Natural killer cell treated with Interleukin-12 subunit alpha and Interleukin-12 subunit beta and Interleukin-15 and Interleukin-18, amount 100 ng/mL, for 72 hours (primary cell): Measurements from ENCODE around the gene RNU6-9. TPM values are rescaled to one million over a fixed set of nuclear protein-coding genes. Genes with fewer than 3 reads are reported as not detected.
A peak's percentile ranks its signal among the peaks of the same experiment; 100 is the strongest.

Experiments
- ATAC-seq, 2 donors: fragments of 150-1000 bp; cut with Tn5 transposase in 1 of 2; sonication (Bioruptor Pico), chemical (Tn5 transposase) in 1 of 2; 2 replicates each; pipeline ENCODE4 v1.10.0; 2021
- DNase-seq: peaks from one replicate; pipeline ENCODE4 v3.0.0; 2022; ENCODE audit warnings: low spot score
- H3K27ac Mint-ChIP-seq, 2 donors: 1 replicate in 1 of 2; 2 replicates in 1 of 2; pipeline ENCODE4 v1.8.0; 2022; ENCODE audit warnings: mixed read lengths in 2 of 2, mild to moderate bottlenecking in 1 of 2, moderate library complexity in 1 of 2
- H3K27me3 Mint-ChIP-seq, 2 donors: 1 replicate in 1 of 2; 2 replicates in 1 of 2; pipeline ENCODE4 v1.8.0; 2022; ENCODE audit warnings: mixed read lengths in 2 of 2
- H3K36me3 Mint-ChIP-seq: one replicate; pipeline ENCODE4 v1.8.0; 2022; ENCODE audit warnings: mixed read lengths
- H3K4me1 Mint-ChIP-seq, 2 donors: 1 replicate in 1 of 2; 2 replicates in 1 of 2; pipeline ENCODE4 v1.8.0; 2022; ENCODE audit warnings: low read depth in 2 of 2, mixed read lengths in 2 of 2, mild to moderate bottlenecking in 1 of 2
- H3K4me3 Mint-ChIP-seq: one replicate; pipeline ENCODE4 v1.8.0; 2022; ENCODE audit warnings: mixed read lengths
- H3K9me3 Mint-ChIP-seq: 2 replicates; pipeline ENCODE4 v1.8.0; 2022; ENCODE audit warnings: mixed read lengths
- total RNA-seq, 2 donors: library from RNA; stranded (reverse); gene quantifications; one replicate each; pipeline ENCODE4 v1.2.3, GENCODE V29; 2022

Gene RNU6-9
- total RNA-seq, 2 donors from 2014 or later = not detected

GRCh38 chr19:854549-854948 lies 38.7 kb upstream of the RNU6-9 start:
- no peak overlapping the region for H3K27ac Mint-ChIP-seq
- H3K36me3 Mint-ChIP-seq = no peaks in the 10 kb centered on the region
- H3K27me3 Mint-ChIP-seq = peaks cover 0 to 6% of the 10 kb centered on the region in 2 donors
- ATAC-seq (no peak), DNase-seq (no peak)
- no peaks in the 10 kb centered on the region for H3K9me3 Mint-ChIP-seq
- no peak overlapping the region for H3K4me3 Mint-ChIP-seq
- peaks cover 0 to 3% of the 10 kb centered on the region in 2 donors for H3K4me1 Mint-ChIP-seq

GRCh38 chr19:855142-855541 lies 38.1 kb upstream of the RNU6-9 start:
- H3K27me3 Mint-ChIP-seq = peaks cover 0 to 6% of the 10 kb centered on the region in 2 donors
- no peak for DNase-seq
- H3K4me3 Mint-ChIP-seq = no peak overlapping the region
- no peak overlapping the region for H3K27ac Mint-ChIP-seq
- ATAC-seq = no peak
- H3K4me1 Mint-ChIP-seq = peaks cover 0 to 3% of the 10 kb centered on the region in 2 donors
- no peaks in the 10 kb centered on the region for H3K9me3 Mint-ChIP-seq
- no peaks in the 10 kb centered on the region for H3K36me3 Mint-ChIP-seq

- peaks cover 0 to 6% of the 10 kb centered on the region in 2 donors for H3K27me3 Mint-ChIP-seq
- DNase-seq (no peak), ATAC-seq (no peak)
- no peak overlapping the region for H3K27ac Mint-ChIP-seq
- H3K4me3 Mint-ChIP-seq = no peak overlapping the region
- no peaks in the 10 kb centered on the region for H3K9me3 Mint-ChIP-seq
- H3K36me3 Mint-ChIP-seq = no peaks in the 10 kb centered on the region
- peaks cover 0 to 3% of the 10 kb centered on the region in 2 donors for H3K4me1 Mint-ChIP-seq
Observed at GRCh38 chr19:855566-856120, 37.6 kb upstream of the RNU6-9 start.

- Mint-ChIP-seq H3K9me3 (no peaks in the 10 kb centered on the region), H3K36me3 (no peaks in the 10 kb centered on the region), H3K27me3 (peaks cover 0 to 10% of the 10 kb centered on the region in 2 donors), H3K4me3 (no peak overlapping the region), H3K4me1 (peaks cover 9 to 10% of the 10 kb centered on the region in 2 donors), H3K27ac (no peak overlapping the region)
- DNase-seq = no peak
- no peak for ATAC-seq
Observed at GRCh38 chr19:858284-858683, 35.0 kb upstream of the RNU6-9 start.

- Mint-ChIP-seq H3K27me3 (peaks cover 0 to 10% of the 10 kb centered on the region in 2 donors), H3K4me1 (peaks cover 10 to 11% of the 10 kb centered on the region in 2 donors), H3K27ac (no peak within 1 kb of the TSS), H3K9me3 (no peaks in the 10 kb centered on the region), H3K36me3 (no peaks in the 10 kb centered on the region), H3K4me3 (no peak within 1 kb of the TSS)
- no peak for ATAC-seq
- DNase-seq = no peak
Observed at GRCh38 chr19:858868-859843, 34.1 kb upstream of the RNU6-9 start, which contains the start of gene CFD. Gene CFD (plus strand): TSS chr19:859664. CDS start chr19:859690, 26 bp downstream.

- Mint-ChIP-seq H3K4me1 (peaks cover 10 to 11% of the 10 kb centered on the region in 2 donors), H3K4me3 (no peak overlapping the region), H3K9me3 (no peaks in the 10 kb centered on the region), H3K27ac (no peak overlapping the region), H3K27me3 (peaks cover 0 to 10% of the 10 kb centered on the region in 2 donors), H3K36me3 (no peaks in the 10 kb centered on the region)
- DNase-seq = no peak
- no peak for ATAC-seq
Observed at GRCh38 chr19:861141-861755, 32.0 kb upstream of the RNU6-9 start.

- DNase-seq = no peak
- peaks cover 10 to 11% of the 10 kb centered on the region in 2 donors for H3K4me1 Mint-ChIP-seq
- H3K27ac Mint-ChIP-seq = no peak overlapping the region
- H3K27me3 Mint-ChIP-seq = peaks cover 0 to 8% of the 10 kb centered on the region in 2 donors
- no peaks in the 10 kb centered on the region for H3K9me3 Mint-ChIP-seq
- peak overlapping the region; percentile 67 for H3K4me3 Mint-ChIP-seq
- no peaks in the 10 kb centered on the region for H3K36me3 Mint-ChIP-seq
- peak; percentile 57 to 71 for ATAC-seq
Observed at GRCh38 chr19:861756-862580, 31.3 kb upstream of the RNU6-9 start.

GRCh38 chr19:862581-863314 lies 30.5 kb upstream of the RNU6-9 start:
- ATAC-seq (peak; percentile 61 to 79), DNase-seq (no peak)
- H3K4me3 Mint-ChIP-seq = peak overlapping the region; percentile 67
- H3K27me3 Mint-ChIP-seq = peaks cover 0 to 5% of the 10 kb centered on the region in 2 donors
- no peak overlapping the region for H3K27ac Mint-ChIP-seq
- no peaks in the 10 kb centered on the region for H3K9me3 Mint-ChIP-seq
- peaks cover 4% of the 10 kb centered on the region for H3K36me3 Mint-ChIP-seq
- peaks cover 10 to 12% of the 10 kb centered on the region in 2 donors for H3K4me1 Mint-ChIP-seq

GRCh38 chr19:863315-863620 lies 30.0 kb upstream of the RNU6-9 start:
- peaks cover 4% of the 10 kb centered on the region for H3K36me3 Mint-ChIP-seq
- ATAC-seq (no peak), DNase-seq (no peak)
- peaks cover 10 to 11% of the 10 kb centered on the region in 2 donors for H3K4me1 Mint-ChIP-seq
- H3K4me3 Mint-ChIP-seq = peak overlapping the region; percentile 67
- peak overlapping the region; percentile 26 to 61 for H3K27ac Mint-ChIP-seq
- peaks cover 0 to 4% of the 10 kb centered on the region in 2 donors for H3K27me3 Mint-ChIP-seq
- H3K9me3 Mint-ChIP-seq = no peaks in the 10 kb centered on the region

GRCh38 chr19:866769-867300 lies 26.4 kb upstream of the RNU6-9 start:
- H3K27me3 Mint-ChIP-seq = peaks cover 0 to 4% of the 10 kb centered on the region in 2 donors
- DNase-seq = no peak
- no peaks in the 10 kb centered on the region for H3K9me3 Mint-ChIP-seq
- H3K4me3 Mint-ChIP-seq = no peak overlapping the region
- no peak overlapping the region for H3K27ac Mint-ChIP-seq
- peaks cover 10 to 11% of the 10 kb centered on the region in 2 donors for H3K4me1 Mint-ChIP-seq
- H3K36me3 Mint-ChIP-seq = peaks cover 4% of the 10 kb centered on the region
- ATAC-seq = no peak

- Mint-ChIP-seq H3K27ac (no peak overlapping the region), H3K4me1 (peaks cover 10 to 11% of the 10 kb centered on the region in 2 donors), H3K4me3 (no peak overlapping the region), H3K27me3 (peaks cover 0 to 4% of the 10 kb centered on the region in 2 donors), H3K9me3 (no peaks in the 10 kb centered on the region), H3K36me3 (peaks cover 4% of the 10 kb centered on the region)
- no peak for DNase-seq
- ATAC-seq = no peak
Observed at GRCh38 chr19:867301-867793, 25.9 kb upstream of the RNU6-9 start.

GRCh38 chr19:867855-868457 lies 25.3 kb upstream of the RNU6-9 start:
- peaks cover 4 to 8% of the 10 kb centered on the region in 2 donors for H3K4me1 Mint-ChIP-seq
- DNase-seq (no peak), ATAC-seq (no peak)
- H3K9me3 Mint-ChIP-seq = no peaks in the 10 kb centered on the region
- H3K27me3 Mint-ChIP-seq = no peaks in the 10 kb centered on the region
- peaks cover 4% of the 10 kb centered on the region for H3K36me3 Mint-ChIP-seq
- no peak overlapping the region for H3K27ac Mint-ChIP-seq
- H3K4me3 Mint-ChIP-seq = no peak overlapping the region
